OCI-LY1 (cell line): ENCODE measurements around the gene TMIE.

Source experiments
- H2AFZ ChIP-seq: fragments of 200-600 bp; sonication (generic), shearing (Covaris generic); 2 replicates; pipeline ENCODE4 v1.6.0; 2014; ENCODE audit warnings: antibody characterized with exemption, mild to moderate bottlenecking, low read length
- H3F3A ChIP-seq: fragments of 200-600 bp; sonication (generic), shearing (Covaris generic); 2 replicates; pipeline ENCODE4 v1.6.0; 2014; ENCODE audit warnings: mild to moderate bottlenecking, antibody characterized with exemption, low read length, moderate library complexity; ENCODE audit not compliant: insufficient read depth
- H3K27ac ChIP-seq: fragments of 200-600 bp; sonication (generic); 2 replicates; pipeline ENCODE4 v1.5.1; 2014; ENCODE audit warnings: low read length, mixed run types, mild to moderate bottlenecking, low read depth; ENCODE audit not compliant: poor library complexity, severe bottlenecking
- H3K27me3 ChIP-seq: fragments of 200-600 bp; sonication (generic); 2 replicates; pipeline ENCODE4 v1.6.0; 2014; ENCODE audit warnings: antibody characterized with exemption, mild to moderate bottlenecking, low read length, moderate library complexity; ENCODE audit not compliant: insufficient read depth
- H3K36me3 ChIP-seq: fragments of 200-600 bp; sonication (generic); 2 replicates; pipeline ENCODE4 v1.6.1; 2014; ENCODE audit warnings: mild to moderate bottlenecking, antibody characterized with exemption, low read length, moderate library complexity, mixed read lengths; ENCODE audit not compliant: insufficient read depth
- H3K4me1 ChIP-seq: fragments of 200-600 bp; sonication (generic); 2 replicates; pipeline ENCODE4 v1.5.1; 2014; ENCODE audit warnings: mild to moderate bottlenecking, low read length, moderate library complexity; ENCODE audit not compliant: insufficient read depth, severe bottlenecking
- H3K4me2 ChIP-seq: fragments of 200-600 bp; sonication (generic), shearing (Covaris generic); 2 replicates; pipeline ENCODE4 v1.6.1; 2014; ENCODE audit warnings: low read length
- H3K4me3 ChIP-seq: fragments of 200-600 bp; sonication (generic); 2 replicates; pipeline ENCODE4 v1.5.1; 2014; ENCODE audit warnings: low read length, low read depth, mild to moderate bottlenecking, mixed read lengths; ENCODE audit not compliant: poor library complexity, severe bottlenecking
- H3K79me2 ChIP-seq: fragments of 200-600 bp; shearing (Covaris generic); 2 replicates; pipeline ENCODE4 v1.6.1; 2016; ENCODE audit warnings: mixed run types, low read length, mixed read lengths; ENCODE audit not compliant: insufficient read depth
- H3K9ac ChIP-seq: fragments of 200-600 bp; sonication (generic), shearing (Covaris generic); 2 replicates; pipeline ENCODE4 v1.6.1; 2014; ENCODE audit warnings: mild to moderate bottlenecking, low read length, mixed read lengths
- H3K9me2 ChIP-seq: fragments of 200-600 bp; sonication (generic), shearing (Covaris generic); 2 replicates; pipeline ENCODE4 v1.6.1; 2014; ENCODE audit warnings: low read depth, mild to moderate bottlenecking, low read length, mixed read lengths
- H3K9me3 ChIP-seq: fragments of 200-600 bp; shearing (Covaris generic); 2 replicates; pipeline ENCODE4 v1.6.1; 2014; ENCODE audit warnings: low read length, mixed read lengths
- H4K20me1 ChIP-seq: fragments of 200-600 bp; sonication (generic), shearing (Covaris generic); 2 replicates; pipeline ENCODE4 v1.6.0; 2016; ENCODE audit warnings: mild to moderate bottlenecking, low read length; ENCODE audit not compliant: insufficient read depth
- EZH2 ChIP-seq: fragments of 200-600 bp; sonication (generic), shearing (Covaris generic); IDR thresholded peaks from 2 replicates; pipeline ENCODE4 v1.8.0; 2017; ENCODE audit warnings: borderline replicate concordance, mixed run types, mild to moderate bottlenecking, antibody characterized with exemption, low read length, moderate library complexity, mixed read lengths
- TF ChIP-seq, protein P1 (sequence below): fragments of 200-600 bp; sonication (generic), shearing (Covaris generic); IDR thresholded peaks from 2 replicates; pipeline ENCODE4 v1.5.1; 2017; ENCODE audit warnings: mild to moderate bottlenecking, antibody characterized with exemption, low read length, moderate library complexity, mixed read lengths

The TMIE gene

DNA sequence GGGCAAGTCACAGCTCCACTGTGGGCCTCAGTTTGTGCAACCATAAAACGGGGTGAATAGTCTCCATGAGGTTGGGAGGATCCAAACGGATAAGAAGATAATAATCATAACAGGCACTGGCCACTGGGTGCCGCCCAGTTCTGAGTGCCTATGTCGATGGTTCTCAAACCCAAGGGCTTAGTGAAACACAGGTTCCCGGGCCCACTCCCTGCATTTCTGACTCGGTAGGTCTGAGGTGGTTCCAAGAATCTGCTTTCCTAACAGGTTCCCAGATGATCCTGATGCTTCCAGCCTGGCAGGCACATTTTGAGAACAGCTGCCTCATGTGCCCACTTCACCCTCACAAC, 28.9 kb upstream of the TMIE start:
- no peaks in the 10 kb centered on the region for H3K79me2 ChIP-seq
- H3K9me3 ChIP-seq, result no peaks in the 10 kb centered on the region
- H2AFZ ChIP-seq, result no peak overlapping the region
- H3K4me2 ChIP-seq, result no peak overlapping the region
- 0 out of 2 replicates have a peak, but pooled peaks cover 5% of the 10 kb centered on the region for H3K27me3 ChIP-seq
- H4K20me1 ChIP-seq, result no peaks in the 10 kb centered on the region
- no peaks in the 10 kb centered on the region for H3K9me2 ChIP-seq
- H3F3A ChIP-seq, result no peaks in the 10 kb centered on the region
- no peak for TF ChIP-seq EZH2
- TF ChIP-seq, protein P1, sequence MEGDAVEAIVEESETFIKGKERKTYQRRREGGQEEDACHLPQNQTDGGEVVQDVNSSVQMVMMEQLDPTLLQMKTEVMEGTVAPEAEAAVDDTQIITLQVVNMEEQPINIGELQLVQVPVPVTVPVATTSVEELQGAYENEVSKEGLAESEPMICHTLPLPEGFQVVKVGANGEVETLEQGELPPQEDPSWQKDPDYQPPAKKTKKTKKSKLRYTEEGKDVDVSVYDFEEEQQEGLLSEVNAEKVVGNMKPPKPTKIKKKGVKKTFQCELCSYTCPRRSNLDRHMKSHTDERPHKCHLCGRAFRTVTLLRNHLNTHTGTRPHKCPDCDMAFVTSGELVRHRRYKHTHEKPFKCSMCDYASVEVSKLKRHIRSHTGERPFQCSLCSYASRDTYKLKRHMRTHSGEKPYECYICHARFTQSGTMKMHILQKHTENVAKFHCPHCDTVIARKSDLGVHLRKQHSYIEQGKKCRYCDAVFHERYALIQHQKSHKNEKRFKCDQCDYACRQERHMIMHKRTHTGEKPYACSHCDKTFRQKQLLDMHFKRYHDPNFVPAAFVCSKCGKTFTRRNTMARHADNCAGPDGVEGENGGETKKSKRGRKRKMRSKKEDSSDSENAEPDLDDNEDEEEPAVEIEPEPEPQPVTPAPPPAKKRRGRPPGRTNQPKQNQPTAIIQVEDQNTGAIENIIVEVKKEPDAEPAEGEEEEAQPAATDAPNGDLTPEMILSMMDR, result no peak
- no peak overlapping the region for H3K4me3 ChIP-seq
- H3K9ac ChIP-seq, result no peak overlapping the region
- no peaks in the 10 kb centered on the region for H3K36me3 ChIP-seq
- no peaks in the 10 kb centered on the region for H3K4me1 ChIP-seq
- no peak overlapping the region for H3K27ac ChIP-seq

DNA sequence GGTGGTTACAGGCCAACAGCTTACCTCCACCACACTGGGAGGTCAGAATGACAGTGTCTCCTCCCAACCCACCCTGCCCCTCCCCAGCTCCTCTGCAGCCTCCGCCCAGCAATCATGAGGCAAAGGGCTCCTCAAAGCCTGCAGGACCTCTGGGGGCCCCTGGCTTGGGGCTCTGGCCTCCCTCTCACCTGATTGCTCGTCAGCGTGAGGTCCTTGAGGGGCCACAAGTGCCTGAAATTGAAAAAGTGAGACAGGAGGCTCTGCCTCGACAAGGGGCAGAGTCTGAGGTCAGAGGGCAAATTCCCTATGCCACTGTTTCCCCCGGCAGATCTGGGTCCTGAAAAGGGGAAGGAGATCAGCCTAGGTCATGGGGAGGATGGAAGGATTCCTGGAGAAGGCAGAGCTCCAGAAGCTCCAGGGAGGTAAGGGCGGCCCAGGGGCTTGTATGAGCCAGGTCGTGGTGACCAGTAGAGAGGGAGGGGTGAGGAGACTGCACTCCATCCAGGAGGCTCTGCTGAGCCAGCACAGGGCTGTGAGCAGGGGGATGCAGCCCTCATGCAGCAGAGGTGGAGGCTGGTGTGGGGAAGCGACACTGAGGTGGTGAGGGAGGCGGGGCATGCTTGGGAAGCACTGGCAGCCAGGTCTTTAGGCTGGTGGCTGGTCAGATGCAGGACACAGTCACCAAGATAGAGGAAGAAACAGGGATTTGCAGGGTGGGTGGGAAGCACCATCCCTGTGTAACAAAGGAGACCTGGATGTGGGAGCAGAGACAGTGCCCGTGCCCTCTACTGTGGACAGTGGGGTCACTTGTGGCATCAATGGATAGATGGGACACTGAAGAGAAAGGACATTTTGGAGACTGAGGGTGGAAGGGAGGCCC, 27.8 kb upstream of the TMIE start:
- no peaks in the 10 kb centered on the region for H3K9me2 ChIP-seq
- no peaks in the 10 kb centered on the region for H3K36me3 ChIP-seq
- no peak overlapping the region for H3K4me2 ChIP-seq
- no peak for TF ChIP-seq EZH2
- TF ChIP-seq, protein P1, result no peak
- H3K79me2 ChIP-seq, result no peaks in the 10 kb centered on the region
- H3K9ac ChIP-seq, result no peak overlapping the region
- H3K27ac ChIP-seq, result no peak overlapping the region
- 0 out of 2 replicates have a peak, but pooled peaks cover 5% of the 10 kb centered on the region for H3K27me3 ChIP-seq
- no peaks in the 10 kb centered on the region for H3K9me3 ChIP-seq
- H4K20me1 ChIP-seq, result no peaks in the 10 kb centered on the region
- no peak overlapping the region for H2AFZ ChIP-seq
- H3K4me1 ChIP-seq, result no peaks in the 10 kb centered on the region
- H3F3A ChIP-seq, result no peaks in the 10 kb centered on the region
- H3K4me3 ChIP-seq, result no peak overlapping the region

DNA sequence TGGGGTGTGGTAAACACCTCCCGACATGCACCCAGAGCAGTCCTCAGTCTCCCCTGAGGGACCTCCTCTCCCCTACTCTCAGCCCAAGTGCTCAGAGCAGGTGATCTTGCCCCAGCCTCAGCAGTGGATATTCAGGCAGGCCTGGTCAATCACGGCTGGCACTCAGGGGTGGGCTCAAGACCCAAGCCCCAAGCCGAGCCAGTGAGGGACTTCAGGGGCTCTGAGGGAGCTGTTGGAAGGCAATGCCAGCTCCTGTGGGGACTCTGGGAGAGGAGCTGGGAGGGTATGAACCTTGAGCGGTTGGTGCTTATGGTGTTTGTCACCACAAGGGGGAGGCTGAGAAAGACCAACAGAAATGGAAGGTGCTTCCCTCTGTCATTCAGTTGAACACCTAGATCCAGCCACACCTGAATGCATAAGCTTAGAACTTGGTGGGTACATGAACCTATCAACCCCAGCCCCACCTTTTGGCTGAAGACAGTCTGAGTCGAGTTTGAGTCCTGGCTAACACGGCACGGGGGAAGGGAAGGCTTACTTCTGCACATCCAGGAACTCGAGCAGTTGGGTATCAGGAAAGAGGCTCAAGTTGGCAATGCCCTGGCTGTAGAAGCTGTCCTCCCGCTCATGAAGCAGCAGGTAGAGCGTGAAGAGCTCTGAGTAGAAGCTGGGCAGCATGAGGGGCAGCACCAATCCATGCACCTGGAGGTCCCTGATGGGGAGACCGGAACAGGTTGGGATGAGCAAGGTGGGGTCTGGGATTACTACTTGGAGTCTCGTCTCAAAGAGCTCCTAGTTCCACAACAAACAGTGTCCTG, 27.0 kb upstream of the TMIE start:
- H3K9me2 ChIP-seq, result no peaks in the 10 kb centered on the region
- no peaks in the 10 kb centered on the region for H3F3A ChIP-seq
- no peaks in the 10 kb centered on the region for H3K36me3 ChIP-seq
- no peaks in the 10 kb centered on the region for H4K20me1 ChIP-seq
- no peak overlapping the region for H3K27ac ChIP-seq
- no peak for TF ChIP-seq EZH2
- TF ChIP-seq, protein P1, result peak; percentile 36; the same call in 1 of the 2 replicates
- no peak overlapping the region for H3K4me2 ChIP-seq
- H3K9me3 ChIP-seq, result no peaks in the 10 kb centered on the region
- no peaks in the 10 kb centered on the region for H3K79me2 ChIP-seq
- no peak overlapping the region for H3K4me3 ChIP-seq
- 0 out of 2 replicates have a peak, but pooled peaks cover 5% of the 10 kb centered on the region for H3K27me3 ChIP-seq
- no peak overlapping the region for H2AFZ ChIP-seq
- H3K4me1 ChIP-seq, result no peaks in the 10 kb centered on the region
- no peak overlapping the region for H3K9ac ChIP-seq
